GM18526 (cell line): ENCODE data around the gene MAPK8.

Experiments
- POLR2A ChIP-seq: IDR thresholded peaks from 3 replicates; pipeline ENCODE4 v1.6.1; 2011; ENCODE audit not compliant: insufficient read length; ENCODE audit errors: extremely low read depth

Gene MAPK8

DNA sequence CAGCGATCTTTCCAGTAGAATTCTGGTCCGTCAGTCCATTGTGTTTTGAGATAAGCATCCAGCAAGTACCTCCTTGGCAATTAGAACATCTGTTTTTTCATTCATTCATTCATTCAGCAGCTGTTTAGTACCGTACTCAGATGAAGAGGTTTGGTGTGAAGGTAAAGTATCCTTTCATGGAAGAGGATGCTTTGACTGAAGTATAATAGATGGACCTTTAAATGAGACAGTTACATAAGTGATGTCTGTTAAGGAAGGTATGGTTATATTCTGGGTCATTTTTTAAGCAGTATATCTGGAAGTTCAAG lies 1.2 kb downstream of the MAPK8 start:
- no peak for TF ChIP-seq POLR2A

DNA sequence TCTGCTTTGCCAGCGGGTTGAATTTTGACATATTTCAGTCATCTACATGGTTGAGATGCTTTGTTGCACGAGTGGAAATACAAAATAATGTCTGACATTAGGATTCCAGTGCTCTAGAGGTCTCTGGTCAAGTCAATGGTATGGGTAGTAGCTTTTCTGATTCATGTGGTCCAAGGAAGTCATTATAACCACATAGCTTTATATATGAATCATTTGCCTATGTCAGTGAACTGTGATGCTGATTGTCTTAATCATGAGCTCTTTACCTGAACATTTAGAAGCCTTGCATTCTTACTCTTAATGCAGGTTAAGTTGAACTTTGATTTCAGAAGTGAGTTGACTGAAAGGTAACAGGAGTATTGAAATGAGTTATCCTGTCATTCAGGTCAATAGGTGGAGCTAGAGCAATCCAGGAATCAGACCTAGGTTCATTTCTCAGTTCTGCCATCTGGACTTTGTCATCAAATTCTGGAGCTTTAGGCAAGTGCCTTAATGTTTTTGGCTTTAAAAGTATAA lies 3.3 kb downstream of the MAPK8 start:
- TF ChIP-seq POLR2A, result no peak

DNA sequence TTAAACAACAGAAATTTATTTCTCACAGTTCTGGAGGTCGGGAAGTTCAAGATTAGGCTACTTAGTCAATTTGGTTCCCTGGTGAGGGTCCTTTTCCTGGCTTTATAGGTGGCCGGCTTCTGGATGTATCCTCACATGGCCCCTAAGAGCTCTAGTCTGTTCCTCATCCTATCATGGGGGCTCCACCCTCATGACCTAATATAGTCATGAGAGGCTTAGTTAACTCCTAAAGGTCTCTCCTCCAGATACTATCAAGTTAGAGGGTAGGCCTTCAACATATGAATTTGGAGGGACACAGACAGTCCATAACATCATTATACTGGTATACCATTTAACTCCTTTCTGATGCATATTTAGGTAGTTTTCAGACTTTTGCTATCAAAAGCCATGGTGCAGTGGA lies 7.6 kb downstream of the MAPK8 start:
- TF ChIP-seq POLR2A, result no peak

DNA sequence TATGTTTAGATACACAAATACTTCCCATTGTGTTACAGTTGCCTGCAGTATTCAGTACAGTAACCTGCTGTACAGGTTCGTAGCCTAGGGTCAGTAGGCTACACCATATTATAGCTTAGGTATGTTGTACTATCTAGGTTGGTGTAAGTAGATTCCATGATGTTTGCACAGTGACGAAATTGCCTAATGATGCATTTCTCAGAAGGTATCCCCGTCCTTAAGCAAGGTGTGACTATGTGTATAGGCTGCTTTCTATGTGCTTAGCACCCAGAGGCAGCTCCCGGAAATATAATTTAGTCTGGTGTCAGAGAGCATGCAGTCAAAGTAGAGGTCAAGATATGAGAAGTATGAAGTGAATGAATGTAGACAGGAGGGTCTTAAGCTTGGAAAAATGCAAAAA lies 9.8 kb downstream of the MAPK8 start:
- TF ChIP-seq POLR2A, result no peak

DNA sequence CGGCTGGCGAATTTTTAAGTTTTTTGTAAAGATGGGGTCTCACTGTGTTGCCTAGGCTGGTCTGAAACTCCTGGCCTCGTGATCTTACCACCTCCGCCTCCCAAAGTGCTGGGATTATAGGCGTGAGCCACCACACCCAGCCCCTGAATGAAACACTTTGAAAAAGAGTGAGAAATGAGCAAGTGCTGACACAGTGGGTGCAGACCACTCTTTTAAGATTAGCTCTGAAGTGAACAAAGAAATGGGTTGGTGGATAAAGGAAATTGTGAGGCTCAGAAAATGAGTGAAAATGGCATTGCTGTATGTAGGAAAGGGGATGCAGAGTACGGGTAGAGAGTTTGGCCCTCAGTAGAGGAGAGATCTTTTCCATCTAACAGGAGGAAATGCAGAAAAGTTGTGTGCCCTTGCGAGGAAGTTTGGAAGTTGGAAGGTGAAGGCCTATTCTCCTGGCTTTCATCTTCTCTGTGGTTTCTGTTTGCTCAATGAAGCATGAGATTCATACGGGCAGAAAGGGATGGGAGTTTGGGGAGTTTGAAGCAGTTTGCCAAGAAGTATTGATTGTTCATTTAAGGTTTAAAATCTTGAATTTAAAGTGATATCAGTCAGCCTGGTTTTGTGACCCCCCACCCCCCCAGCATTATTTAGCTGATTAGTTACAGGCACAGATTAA lies 11.0 kb downstream of the MAPK8 start:
- no peak for TF ChIP-seq POLR2A

DNA sequence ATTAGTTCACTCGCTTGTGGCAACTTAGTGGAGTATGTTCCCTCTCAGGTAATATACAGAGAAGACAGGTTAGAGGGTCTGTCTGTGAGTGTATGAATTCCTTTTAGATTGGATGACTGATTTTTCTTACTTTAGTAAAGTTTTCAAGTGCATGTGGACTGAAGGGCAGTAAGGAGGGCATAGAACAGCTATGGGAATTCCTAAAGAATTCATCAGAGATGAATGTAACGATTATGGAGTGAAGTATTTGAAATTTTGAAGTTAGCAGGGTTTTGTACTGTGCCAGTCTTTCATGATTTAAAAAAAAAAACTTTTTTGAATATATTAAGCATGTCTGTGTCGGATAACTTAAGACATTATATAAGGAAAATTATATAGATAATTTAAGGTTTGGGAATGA lies 15.5 kb downstream of the MAPK8 start:
- TF ChIP-seq POLR2A, result no peak

DNA sequence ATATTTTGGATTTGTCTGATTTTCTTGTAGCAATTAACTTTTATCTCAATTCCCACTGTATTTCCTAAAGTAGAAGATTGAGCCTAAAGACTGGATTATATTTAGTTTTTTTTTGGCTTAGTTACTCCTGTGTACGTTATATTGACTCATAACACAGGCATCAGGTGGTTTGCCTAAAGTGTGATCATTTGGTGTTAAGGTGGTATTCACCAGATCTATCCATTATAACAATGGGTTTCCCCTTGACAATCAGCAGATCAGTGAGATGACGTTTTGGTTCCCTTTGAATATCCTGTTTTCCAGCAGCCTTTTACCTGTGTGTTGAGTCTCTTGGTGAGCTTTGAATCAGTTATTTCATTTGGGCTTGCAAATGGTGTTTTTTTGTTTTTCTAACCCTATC lies 18.1 kb downstream of the MAPK8 start:
- no peak for TF ChIP-seq POLR2A

DNA sequence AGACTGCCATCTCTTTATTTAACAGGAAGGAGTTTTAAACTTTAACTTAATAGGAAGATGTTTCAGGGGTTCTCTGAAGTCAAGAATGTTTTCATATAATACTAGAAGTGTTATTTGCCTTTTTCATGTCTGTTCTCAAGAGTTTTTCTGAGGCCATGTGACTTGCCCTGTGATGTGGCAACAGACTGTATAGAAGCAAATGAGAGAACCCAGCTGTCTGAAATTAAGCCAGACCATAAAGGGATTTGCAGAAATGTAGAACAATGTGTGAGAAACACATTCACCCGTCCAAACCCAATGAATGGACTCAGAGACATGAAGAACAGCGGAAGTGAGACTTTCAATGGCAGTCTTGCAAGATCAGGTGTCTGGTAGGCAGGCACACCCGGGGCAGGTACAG lies 23.8 kb downstream of the MAPK8 start:
- no peak for TF ChIP-seq POLR2A

DNA sequence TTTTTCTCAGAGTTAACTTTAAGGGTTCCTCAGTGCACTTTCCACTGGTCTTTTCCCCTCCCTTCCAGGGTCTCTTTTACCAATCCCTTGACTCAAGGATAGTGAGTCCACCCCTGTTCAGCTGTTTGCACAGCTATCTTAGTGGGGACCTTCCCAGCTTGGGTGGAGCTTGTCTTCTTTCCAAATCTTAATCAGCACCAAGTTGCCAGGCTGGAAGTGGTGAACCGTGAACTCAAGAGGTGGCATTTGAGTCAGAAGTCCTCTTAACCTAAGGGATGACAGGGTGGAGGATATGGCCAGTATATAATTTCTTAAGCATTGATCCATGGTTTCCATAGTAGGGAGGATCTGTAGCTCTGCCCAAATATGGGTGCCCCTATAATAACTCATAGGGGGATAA lies 25.0 kb downstream of the MAPK8 start:
- TF ChIP-seq POLR2A, result no peak

DNA sequence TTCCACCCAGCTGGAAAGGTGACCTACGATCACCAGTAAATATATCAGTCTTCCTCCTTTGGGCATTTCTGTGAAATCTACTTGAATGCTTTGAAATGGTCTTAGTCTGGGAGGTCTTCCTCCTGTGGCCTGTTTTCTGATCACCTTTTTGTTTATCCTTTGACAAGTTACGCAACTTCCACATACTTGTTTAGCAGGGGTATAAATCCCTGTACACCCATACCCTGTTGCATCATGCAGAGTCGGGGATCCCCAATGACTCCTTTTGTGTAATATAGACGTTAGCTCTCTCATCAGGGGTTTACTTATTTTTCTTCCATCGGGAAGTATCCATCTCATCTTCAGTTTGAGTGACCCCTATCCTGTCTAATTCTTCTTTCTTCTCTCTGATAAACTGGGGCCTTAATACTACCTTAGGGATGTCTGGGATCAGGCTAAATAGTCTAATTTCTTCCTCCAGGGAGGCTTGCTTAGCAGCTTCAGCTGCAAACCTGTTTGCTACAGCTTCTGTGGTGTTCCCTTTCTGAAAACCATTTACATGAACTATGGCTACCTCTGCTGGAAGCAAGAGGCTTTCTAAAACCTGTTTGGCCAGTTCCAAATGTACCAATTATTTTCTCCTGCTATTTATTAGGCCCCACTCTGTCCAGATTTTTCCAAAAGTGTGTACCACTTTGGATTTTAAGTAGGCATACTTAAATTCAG lies 25.8 kb downstream of the MAPK8 start:
- no peak for TF ChIP-seq POLR2A

DNA sequence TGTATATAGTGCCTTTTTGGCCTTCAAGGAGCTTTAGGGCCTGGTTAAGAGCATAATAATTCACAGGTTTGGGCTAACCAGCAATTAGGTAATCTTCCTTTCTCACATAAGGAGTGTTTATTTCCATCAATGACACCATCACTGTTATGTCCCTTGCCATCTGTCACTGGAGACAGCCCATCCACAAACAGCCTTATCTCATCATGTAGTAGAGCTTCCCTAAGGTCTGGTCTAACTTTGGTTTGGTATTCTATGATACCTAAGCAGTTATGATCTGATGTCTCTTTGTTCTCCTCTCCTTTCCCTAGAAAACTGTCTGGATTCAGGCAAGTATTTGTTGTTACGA lies 26.4 kb downstream of the MAPK8 start:
- no peak for TF ChIP-seq POLR2A

DNA sequence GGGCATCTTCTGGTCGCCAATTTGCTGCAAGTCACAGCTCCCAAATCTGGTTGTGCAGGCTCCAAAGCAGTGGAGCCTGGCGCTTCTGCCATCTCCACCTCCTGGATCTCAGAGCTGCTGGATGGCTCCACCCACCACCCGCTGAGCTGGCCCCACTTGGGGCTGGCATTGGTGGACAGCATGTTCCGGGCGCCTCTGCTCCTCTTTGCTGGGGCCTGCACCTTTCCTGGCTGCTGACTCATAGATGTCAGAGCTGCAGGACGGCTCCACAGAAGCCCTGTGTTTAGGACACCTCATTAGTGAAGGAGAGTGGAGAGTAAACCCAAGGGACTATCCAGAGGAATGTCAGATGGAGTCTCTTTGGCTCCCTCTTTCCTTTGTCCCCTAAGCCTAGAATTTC lies 27.4 kb downstream of the MAPK8 start:
- no peak for TF ChIP-seq POLR2A

DNA sequence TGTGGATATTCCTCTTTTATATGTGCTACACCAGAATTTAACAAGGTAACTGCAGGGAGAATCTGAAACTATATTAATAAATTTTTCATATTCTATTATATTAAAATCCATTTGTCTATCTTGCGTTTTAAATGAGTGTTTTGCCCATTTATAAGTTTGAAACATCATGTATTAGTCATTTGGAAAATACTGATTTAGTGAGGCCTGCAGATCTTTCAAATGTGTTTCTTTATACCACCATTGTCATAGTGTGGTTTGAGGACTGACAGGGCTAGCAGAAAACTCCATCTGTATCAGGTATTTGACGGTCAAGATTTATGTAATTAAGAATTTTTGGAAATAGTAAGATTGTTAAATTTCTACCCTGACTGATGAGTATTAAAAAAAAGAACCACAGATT lies 29.3 kb downstream of the MAPK8 start:
- no peak for TF ChIP-seq POLR2A

DNA sequence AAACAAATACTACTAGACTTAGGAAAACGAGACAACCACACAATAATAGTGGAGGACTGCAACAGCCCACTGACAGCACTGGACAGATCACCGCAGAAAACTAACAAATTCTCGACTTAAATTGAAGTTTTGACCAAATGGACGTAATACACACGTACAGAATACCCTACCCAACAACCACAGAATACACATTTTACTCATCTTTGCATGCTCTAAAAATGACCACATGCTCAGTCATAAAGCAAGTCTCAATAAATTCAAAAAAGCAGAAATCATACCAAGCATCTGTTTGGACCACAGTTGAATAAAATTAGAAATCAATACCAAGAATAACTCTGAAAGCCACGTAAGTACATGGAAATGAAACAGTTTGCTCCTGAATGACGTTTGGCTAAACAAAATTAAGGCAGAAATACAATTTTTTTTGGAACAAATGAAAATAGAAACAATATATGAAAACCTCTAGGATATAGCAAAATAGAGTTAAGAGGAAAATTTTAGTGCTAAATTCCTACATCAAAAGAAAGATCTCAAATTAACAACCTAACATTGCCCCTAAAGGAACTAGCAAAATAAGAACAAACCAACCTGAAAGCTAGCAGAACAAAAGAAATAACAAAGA lies 30.6 kb downstream of the MAPK8 start:
- no peak for TF ChIP-seq POLR2A

DNA sequence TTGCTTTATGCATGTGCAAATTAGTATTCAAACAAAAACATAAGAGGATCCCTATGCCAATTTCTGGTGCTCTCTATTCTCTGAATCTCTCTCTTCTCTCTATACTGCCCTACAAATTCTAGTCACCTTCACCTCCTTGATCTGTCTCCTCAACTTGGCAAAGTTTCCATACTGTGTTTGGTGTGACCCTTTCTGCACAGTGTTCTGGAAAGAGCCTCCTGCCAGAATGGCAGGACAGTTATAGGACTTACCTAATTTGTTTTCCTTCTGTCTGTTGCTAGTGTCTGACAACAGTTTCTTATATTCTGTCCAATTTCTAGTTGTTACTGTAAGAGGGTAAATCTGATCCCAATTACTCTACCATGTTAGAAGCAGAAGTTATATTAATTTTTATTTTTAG lies 34.3 kb downstream of the MAPK8 start:
- no peak for TF ChIP-seq POLR2A

DNA sequence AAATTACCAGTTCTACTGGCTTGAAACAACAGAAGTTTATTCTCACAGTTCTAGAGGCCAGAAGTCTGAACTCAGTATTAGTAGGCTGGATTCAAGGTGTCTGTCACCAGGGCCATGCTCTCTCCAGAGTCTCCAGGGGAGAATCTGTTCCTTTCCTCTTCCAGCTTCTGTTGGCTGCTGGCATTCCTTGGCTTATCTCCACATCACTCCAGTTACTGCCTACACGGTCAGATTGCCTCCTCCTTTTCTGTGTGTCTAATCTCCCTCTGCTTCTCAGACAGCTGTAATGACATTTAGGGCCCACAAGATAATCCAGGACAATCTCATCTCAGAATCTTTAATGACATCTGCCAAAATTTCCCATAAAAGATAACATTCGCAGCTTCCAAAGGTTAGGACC lies 36.6 kb downstream of the MAPK8 start:
- no peak for TF ChIP-seq POLR2A
